OCI-LY1 (cell line): Measurements from ENCODE around the gene ACAN.

ENCODE experiments used
- H2AFZ ChIP-seq: fragments of 200-600 bp; sonication (generic), shearing (Covaris generic); 2 replicates; pipeline ENCODE4 v1.6.0; 2014; ENCODE audit warnings: antibody characterized with exemption, mild to moderate bottlenecking, low read length
- H3F3A ChIP-seq: fragments of 200-600 bp; sonication (generic), shearing (Covaris generic); 2 replicates; pipeline ENCODE4 v1.6.0; 2014; ENCODE audit warnings: mild to moderate bottlenecking, antibody characterized with exemption, low read length, moderate library complexity; ENCODE audit not compliant: insufficient read depth
- H3K27ac ChIP-seq: fragments of 200-600 bp; sonication (generic); 2 replicates; pipeline ENCODE4 v1.5.1; 2014; ENCODE audit warnings: low read length, mixed run types, mild to moderate bottlenecking, low read depth; ENCODE audit not compliant: poor library complexity, severe bottlenecking
- H3K27me3 ChIP-seq: fragments of 200-600 bp; sonication (generic); 2 replicates; pipeline ENCODE4 v1.6.0; 2014; ENCODE audit warnings: antibody characterized with exemption, mild to moderate bottlenecking, low read length, moderate library complexity; ENCODE audit not compliant: insufficient read depth
- H3K36me3 ChIP-seq: fragments of 200-600 bp; sonication (generic); 2 replicates; pipeline ENCODE4 v1.6.1; 2014; ENCODE audit warnings: mild to moderate bottlenecking, antibody characterized with exemption, low read length, moderate library complexity, mixed read lengths; ENCODE audit not compliant: insufficient read depth
- H3K4me1 ChIP-seq: fragments of 200-600 bp; sonication (generic); 2 replicates; pipeline ENCODE4 v1.5.1; 2014; ENCODE audit warnings: mild to moderate bottlenecking, low read length, moderate library complexity; ENCODE audit not compliant: insufficient read depth, severe bottlenecking
- H3K4me2 ChIP-seq: fragments of 200-600 bp; sonication (generic), shearing (Covaris generic); 2 replicates; pipeline ENCODE4 v1.6.1; 2014; ENCODE audit warnings: low read length
- H3K4me3 ChIP-seq: fragments of 200-600 bp; sonication (generic); 2 replicates; pipeline ENCODE4 v1.5.1; 2014; ENCODE audit warnings: low read length, low read depth, mild to moderate bottlenecking, mixed read lengths; ENCODE audit not compliant: poor library complexity, severe bottlenecking
- H3K79me2 ChIP-seq: fragments of 200-600 bp; shearing (Covaris generic); 2 replicates; pipeline ENCODE4 v1.6.1; 2016; ENCODE audit warnings: mixed run types, low read length, mixed read lengths; ENCODE audit not compliant: insufficient read depth
- H3K9ac ChIP-seq: fragments of 200-600 bp; sonication (generic), shearing (Covaris generic); 2 replicates; pipeline ENCODE4 v1.6.1; 2014; ENCODE audit warnings: mild to moderate bottlenecking, low read length, mixed read lengths
- H3K9me2 ChIP-seq: fragments of 200-600 bp; sonication (generic), shearing (Covaris generic); 2 replicates; pipeline ENCODE4 v1.6.1; 2014; ENCODE audit warnings: low read depth, mild to moderate bottlenecking, low read length, mixed read lengths
- H3K9me3 ChIP-seq: fragments of 200-600 bp; shearing (Covaris generic); 2 replicates; pipeline ENCODE4 v1.6.1; 2014; ENCODE audit warnings: low read length, mixed read lengths
- H4K20me1 ChIP-seq: fragments of 200-600 bp; sonication (generic), shearing (Covaris generic); 2 replicates; pipeline ENCODE4 v1.6.0; 2016; ENCODE audit warnings: mild to moderate bottlenecking, low read length; ENCODE audit not compliant: insufficient read depth
- EZH2 ChIP-seq: fragments of 200-600 bp; sonication (generic), shearing (Covaris generic); IDR thresholded peaks from 2 replicates; pipeline ENCODE4 v1.8.0; 2017; ENCODE audit warnings: borderline replicate concordance, mixed run types, mild to moderate bottlenecking, antibody characterized with exemption, low read length, moderate library complexity, mixed read lengths
- TF ChIP-seq, protein P1 (sequence below): fragments of 200-600 bp; sonication (generic), shearing (Covaris generic); IDR thresholded peaks from 2 replicates; pipeline ENCODE4 v1.5.1; 2017; ENCODE audit warnings: mild to moderate bottlenecking, antibody characterized with exemption, low read length, moderate library complexity, mixed read lengths

Gene ACAN

DNA sequence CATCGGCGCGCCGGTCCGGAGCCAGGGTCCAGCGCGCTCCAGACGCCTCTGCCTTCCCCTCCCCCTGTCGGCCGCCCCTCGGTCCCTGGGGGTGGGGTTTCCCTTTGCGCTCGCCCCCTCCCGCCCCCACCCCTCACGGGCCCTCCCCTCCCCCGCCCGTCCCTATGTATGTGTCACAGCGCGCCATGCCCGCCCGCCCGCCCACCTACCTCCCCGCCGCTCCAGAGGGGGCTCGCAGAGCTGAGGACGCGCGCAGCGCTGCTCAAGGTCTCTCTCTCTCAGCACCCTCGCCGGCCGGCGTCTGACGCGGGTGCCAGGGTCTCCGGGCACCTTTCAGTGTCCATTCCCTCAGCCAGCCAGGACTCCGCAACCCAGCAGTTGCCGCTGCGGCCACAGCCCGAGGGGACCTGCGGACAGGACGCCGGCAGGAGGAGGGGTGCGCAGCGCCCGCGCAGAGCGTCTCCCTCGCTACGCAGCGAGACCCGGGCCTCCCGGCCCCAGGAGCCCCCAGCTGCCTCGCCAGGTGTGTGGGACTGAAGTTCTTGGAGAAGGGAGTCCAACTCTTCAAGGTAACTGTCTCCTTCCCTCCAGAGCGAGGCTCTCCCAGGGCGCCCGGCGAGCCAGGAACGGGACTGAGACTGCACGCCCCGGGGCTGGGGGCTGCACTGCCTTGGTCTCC lies at the start of gene ACAN:
TSS of gene ACAN (plus strand) at position 196 of the 679 bp plus-strand sequence. CDS start 32,771 bp downstream, outside the sequence.
- Histone ChIP-seq H3K27me3 (no peaks in the 10 kb centered on the region), H3K79me2 (no peaks in the 10 kb centered on the region), H3K4me3 (no peak within 1 kb of the TSS), H3K27ac (no peak within 1 kb of the TSS), H3F3A (no peaks in the 10 kb centered on the region), H4K20me1 (no peaks in the 10 kb centered on the region), H3K9ac (no peak within 1 kb of the TSS), H3K9me3 (no peaks in the 10 kb centered on the region), H3K9me2 (no peaks in the 10 kb centered on the region), H3K4me2 (no peak within 1 kb of the TSS), H3K36me3 (no peaks in the 10 kb centered on the region), H2AFZ (no peak within 1 kb of the TSS), H3K4me1 (no peaks in the 10 kb centered on the region)
- TF ChIP-seq, protein P1, sequence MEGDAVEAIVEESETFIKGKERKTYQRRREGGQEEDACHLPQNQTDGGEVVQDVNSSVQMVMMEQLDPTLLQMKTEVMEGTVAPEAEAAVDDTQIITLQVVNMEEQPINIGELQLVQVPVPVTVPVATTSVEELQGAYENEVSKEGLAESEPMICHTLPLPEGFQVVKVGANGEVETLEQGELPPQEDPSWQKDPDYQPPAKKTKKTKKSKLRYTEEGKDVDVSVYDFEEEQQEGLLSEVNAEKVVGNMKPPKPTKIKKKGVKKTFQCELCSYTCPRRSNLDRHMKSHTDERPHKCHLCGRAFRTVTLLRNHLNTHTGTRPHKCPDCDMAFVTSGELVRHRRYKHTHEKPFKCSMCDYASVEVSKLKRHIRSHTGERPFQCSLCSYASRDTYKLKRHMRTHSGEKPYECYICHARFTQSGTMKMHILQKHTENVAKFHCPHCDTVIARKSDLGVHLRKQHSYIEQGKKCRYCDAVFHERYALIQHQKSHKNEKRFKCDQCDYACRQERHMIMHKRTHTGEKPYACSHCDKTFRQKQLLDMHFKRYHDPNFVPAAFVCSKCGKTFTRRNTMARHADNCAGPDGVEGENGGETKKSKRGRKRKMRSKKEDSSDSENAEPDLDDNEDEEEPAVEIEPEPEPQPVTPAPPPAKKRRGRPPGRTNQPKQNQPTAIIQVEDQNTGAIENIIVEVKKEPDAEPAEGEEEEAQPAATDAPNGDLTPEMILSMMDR, result no peak
- TF ChIP-seq EZH2, result no peak

DNA sequence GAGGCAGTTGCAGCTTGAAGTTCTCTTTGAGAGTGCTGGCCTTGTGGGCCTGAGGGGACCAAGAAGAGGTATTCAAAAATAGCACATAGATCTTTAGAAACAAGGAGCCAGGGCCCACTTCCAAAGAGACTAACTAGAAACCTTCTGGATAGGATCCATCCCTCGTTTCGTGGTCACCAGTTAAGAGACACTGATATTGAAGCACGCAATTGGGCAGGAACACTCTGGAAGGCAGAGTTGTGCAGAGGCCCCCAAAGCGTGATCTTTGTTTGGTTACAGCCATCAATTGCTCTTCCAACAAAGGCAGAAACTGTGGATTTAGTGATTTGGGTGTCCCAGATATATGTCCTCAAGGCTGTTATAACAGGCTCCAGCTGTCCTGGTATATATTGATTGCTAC lies 46.7 kb upstream of the ACAN start:
- H3F3A ChIP-seq, result no peaks in the 10 kb centered on the region
- H3K4me1 ChIP-seq, result no peaks in the 10 kb centered on the region
- TF ChIP-seq EZH2, result no peak
- TF ChIP-seq, protein P1, result no peak
- no peaks in the 10 kb centered on the region for H3K36me3 ChIP-seq
- H3K9ac ChIP-seq, result no peak overlapping the region
- no peaks in the 10 kb centered on the region for H3K27me3 ChIP-seq
- H3K27ac ChIP-seq, result no peak overlapping the region
- H3K4me2 ChIP-seq, result no peak overlapping the region
- H3K9me3 ChIP-seq, result no peaks in the 10 kb centered on the region
- no peaks in the 10 kb centered on the region for H3K9me2 ChIP-seq
- no peak overlapping the region for H2AFZ ChIP-seq
- no peak overlapping the region for H3K4me3 ChIP-seq
- no peaks in the 10 kb centered on the region for H4K20me1 ChIP-seq
- no peaks in the 10 kb centered on the region for H3K79me2 ChIP-seq

DNA sequence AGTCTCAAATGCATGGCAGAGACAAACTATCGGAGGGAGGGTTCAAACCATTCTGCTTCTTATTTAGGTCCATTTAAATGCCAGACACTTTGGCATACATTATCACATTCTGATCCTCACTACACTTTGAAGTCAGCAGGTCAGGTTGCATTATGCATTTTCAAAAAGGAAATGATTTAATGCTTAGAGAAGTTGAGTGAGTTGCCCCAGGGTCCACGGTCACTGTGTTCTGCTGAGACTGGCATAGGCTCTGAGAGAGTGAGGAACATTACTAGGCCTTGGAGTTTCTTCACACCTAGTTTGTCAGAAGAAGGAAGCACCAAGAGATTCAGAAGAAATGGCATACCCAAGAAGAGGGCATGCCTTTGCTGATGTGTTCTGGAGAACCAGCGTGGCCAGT lies 46.3 kb upstream of the ACAN start:
- Histone ChIP-seq H3K27me3 (no peaks in the 10 kb centered on the region), H3K9ac (no peak overlapping the region), H3K27ac (no peak overlapping the region), H3K4me1 (no peaks in the 10 kb centered on the region), H3K4me2 (no peak overlapping the region), H3K36me3 (no peaks in the 10 kb centered on the region), H4K20me1 (no peaks in the 10 kb centered on the region), H2AFZ (no peak overlapping the region), H3K4me3 (no peak overlapping the region), H3K79me2 (no peaks in the 10 kb centered on the region), H3F3A (no peaks in the 10 kb centered on the region), H3K9me2 (no peaks in the 10 kb centered on the region), H3K9me3 (no peaks in the 10 kb centered on the region)
- TF ChIP-seq, protein P1, result no peak
- TF ChIP-seq EZH2, result no peak
